ENCODE data around the gene CYBC1.

CYBC1 gene

GRCh38 chr17:82434216-82434565, 16.4 kb downstream of the CYBC1 start:
- Histone ChIP-seq H3K18ac (ENCODE audit: low read length) (no peak overlapping the region), H3K56ac (ENCODE audit: low read length) (no peak overlapping the region), H3K4ac (ENCODE audit: low read depth, low read length) (no peak overlapping the region), H3K4me3 (ENCODE audit: low read length) (no peak overlapping the region), H3K9ac (ENCODE audit: low read length) (no peak overlapping the region), H2BK120ac (ENCODE audit: low read depth, low read length) (no peak overlapping the region), H3K79me1 (ENCODE audit: low read length) (no peaks in the 10 kb centered on the region), H3K4me2 (ENCODE audit: low read length) (no peak overlapping the region), H3K79me2 (ENCODE audit: control insufficient read depth, insufficient read depth, low read length) (no peaks in the 10 kb centered on the region), H4K5ac (ENCODE audit: low read length) (no peak overlapping the region), H3K27me3 (ENCODE audit: insufficient read depth, low read length, poor library complexity) (no peaks in the 10 kb centered on the region), H3K27ac (ENCODE audit: low read depth, low read length) (no peak overlapping the region), H3K36me3 (ENCODE audit: control insufficient read depth, insufficient read depth, low read length) (no peaks in the 10 kb centered on the region), H4K8ac (ENCODE audit: low read depth, low read length) (no peak overlapping the region), H2BK15ac (replicated peaks; ENCODE audit: low read depth) (no peak overlapping the region), H3K4me1 (ENCODE audit: control insufficient read depth, low read depth, low read length) (no peaks in the 10 kb centered on the region), H3K23ac (ENCODE audit: low read length) (no peak overlapping the region), H2AK5ac (ENCODE audit: low read length) (no peak overlapping the region), H2BK5ac (ENCODE audit: low read length) (no peak overlapping the region)
- WGBS (ENCODE audit: extremely low coverage, insufficient coverage, low lambda C conversion rate): no CpG with 5 or more reads among the region's 3 CpGs
- DNase-seq: no peak

DNA sequence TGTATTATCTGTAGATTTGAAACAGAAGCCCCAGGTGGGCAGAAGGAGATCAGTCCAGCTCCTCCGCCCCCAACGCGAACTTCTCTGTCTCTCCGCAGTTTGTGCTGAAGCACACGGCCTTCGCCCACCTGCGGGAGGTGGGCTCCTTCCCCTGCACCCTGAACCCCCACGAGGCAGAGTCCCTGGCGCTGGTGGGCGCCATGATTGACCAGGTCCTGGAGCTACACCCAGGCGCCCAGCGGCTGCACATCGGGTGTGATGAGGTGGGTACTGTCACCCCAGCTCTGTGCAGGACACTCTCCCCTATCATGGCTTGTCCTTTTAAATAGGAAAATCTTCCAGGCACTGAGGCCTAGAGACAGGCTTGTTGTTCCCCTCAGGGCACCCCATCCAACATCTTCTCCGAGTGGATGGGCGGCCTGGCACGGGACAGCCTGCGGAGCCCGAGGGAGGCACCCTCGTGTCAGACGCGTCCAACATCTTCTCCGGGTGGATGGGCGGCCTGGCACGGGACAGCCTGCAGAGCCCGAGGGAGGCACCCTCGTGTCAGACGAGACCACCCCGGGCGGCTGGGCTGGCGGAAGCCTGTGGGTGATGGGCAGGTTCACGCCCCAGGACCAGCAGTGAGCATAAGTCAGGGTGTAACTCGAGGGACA, 16.9 kb downstream of the CYBC1 start:
- no peak overlapping the region for H2AK5ac ChIP-seq (ENCODE audit: low read length)
- H3K36me3 ChIP-seq (ENCODE audit: control insufficient read depth, insufficient read depth, low read length): no peaks in the 10 kb centered on the region
- no peaks in the 10 kb centered on the region for H3K4me1 ChIP-seq (ENCODE audit: control insufficient read depth, low read depth, low read length)
- H4K8ac ChIP-seq (ENCODE audit: low read depth, low read length): no peak overlapping the region
- no peak overlapping the region for H3K4me3 ChIP-seq (ENCODE audit: low read length)
- H3K27me3 ChIP-seq (ENCODE audit: insufficient read depth, low read length, poor library complexity): no peaks in the 10 kb centered on the region
- no peak overlapping the region for H3K27ac ChIP-seq (ENCODE audit: low read depth, low read length)
- no peak overlapping the region for H3K18ac ChIP-seq (ENCODE audit: low read length)
- no peak overlapping the region for H3K23ac ChIP-seq (ENCODE audit: low read length)
- H2BK5ac ChIP-seq (ENCODE audit: low read length): no peak overlapping the region
- no peak overlapping the region for H2BK120ac ChIP-seq (ENCODE audit: low read depth, low read length)
- no peak overlapping the region for H2BK15ac ChIP-seq (replicated peaks; ENCODE audit: low read depth)
- WGBS (ENCODE audit: extremely low coverage, insufficient coverage, low lambda C conversion rate): no CpG with 5 or more reads among the region's 32 CpGs
- H4K5ac ChIP-seq (ENCODE audit: low read length): no peak overlapping the region
- H3K4me2 ChIP-seq (ENCODE audit: low read length): no peak overlapping the region
- no peaks in the 10 kb centered on the region for H3K79me1 ChIP-seq (ENCODE audit: low read length)
- DNase-seq: no peak
- no peaks in the 10 kb centered on the region for H3K79me2 ChIP-seq (ENCODE audit: control insufficient read depth, insufficient read depth, low read length)
- no peak overlapping the region for H3K56ac ChIP-seq (ENCODE audit: low read length)
- no peak overlapping the region for H3K4ac ChIP-seq (ENCODE audit: low read depth, low read length)
- no peak overlapping the region for H3K9ac ChIP-seq (ENCODE audit: low read length)

DNA sequence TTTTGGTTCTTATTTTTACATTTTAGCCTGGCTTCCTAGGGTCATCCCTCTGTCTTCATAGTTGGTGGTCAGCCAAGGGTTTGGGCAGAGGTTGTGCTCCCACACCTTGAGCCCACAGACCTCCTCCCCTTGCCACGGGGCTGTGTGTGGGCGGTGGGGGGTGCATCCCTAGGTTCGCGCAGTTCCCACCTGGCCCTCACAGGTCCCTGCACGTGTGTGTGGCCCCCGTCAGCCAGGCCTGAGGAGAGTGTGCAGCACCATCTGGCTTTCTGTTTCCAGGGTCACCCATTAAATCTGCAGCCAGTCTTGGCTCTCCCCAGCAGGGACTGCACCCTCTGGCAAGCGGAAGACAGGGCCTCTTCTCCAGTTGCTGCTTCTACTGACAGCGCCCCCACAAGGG, 18.5 kb downstream of the CYBC1 start:
- H3K4me3 ChIP-seq (ENCODE audit: low read length): no peak overlapping the region
- H4K8ac ChIP-seq (ENCODE audit: low read depth, low read length): no peak overlapping the region
- no peak overlapping the region for H2BK15ac ChIP-seq (replicated peaks; ENCODE audit: low read depth)
- no peak overlapping the region for H3K4ac ChIP-seq (ENCODE audit: low read depth, low read length)
- H2BK120ac ChIP-seq (ENCODE audit: low read depth, low read length): no peak overlapping the region
- H3K27me3 ChIP-seq (ENCODE audit: insufficient read depth, low read length, poor library complexity): no peaks in the 10 kb centered on the region
- no peak overlapping the region for H3K27ac ChIP-seq (ENCODE audit: low read depth, low read length)
- no peak overlapping the region for H3K56ac ChIP-seq (ENCODE audit: low read length)
- DNase-seq: no peak
- H3K36me3 ChIP-seq (ENCODE audit: control insufficient read depth, insufficient read depth, low read length): no peaks in the 10 kb centered on the region
- no peak overlapping the region for H3K9ac ChIP-seq (ENCODE audit: low read length)
- WGBS (ENCODE audit: extremely low coverage, insufficient coverage, low lambda C conversion rate): no CpG with 5 or more reads among the region's 8 CpGs
- H2BK5ac ChIP-seq (ENCODE audit: low read length): no peak overlapping the region
- H3K4me1 ChIP-seq (ENCODE audit: control insufficient read depth, low read depth, low read length): no peaks in the 10 kb centered on the region
- no peak overlapping the region for H3K4me2 ChIP-seq (ENCODE audit: low read length)
- H4K5ac ChIP-seq (ENCODE audit: low read length): no peak overlapping the region
- no peak overlapping the region for H3K23ac ChIP-seq (ENCODE audit: low read length)
- H3K18ac ChIP-seq (ENCODE audit: low read length): no peak overlapping the region
- H3K79me2 ChIP-seq (ENCODE audit: control insufficient read depth, insufficient read depth, low read length): no peaks in the 10 kb centered on the region
- H3K79me1 ChIP-seq (ENCODE audit: low read length): no peaks in the 10 kb centered on the region
- no peak overlapping the region for H2AK5ac ChIP-seq (ENCODE audit: low read length)

- Histone ChIP-seq H3K9ac (ENCODE audit: low read length) (no peak overlapping the region), H2AK5ac (ENCODE audit: low read length) (no peak overlapping the region), H3K27me3 (ENCODE audit: insufficient read depth, low read length, poor library complexity) (no peaks in the 10 kb centered on the region), H3K4me2 (ENCODE audit: low read length) (no peak overlapping the region), H3K4ac (ENCODE audit: low read depth, low read length) (no peak overlapping the region), H3K23ac (ENCODE audit: low read length) (no peak overlapping the region), H2BK5ac (ENCODE audit: low read length) (no peak overlapping the region), H3K56ac (ENCODE audit: low read length) (no peak overlapping the region), H3K18ac (ENCODE audit: low read length) (no peak overlapping the region), H4K8ac (ENCODE audit: low read depth, low read length) (no peak overlapping the region), H2BK15ac (replicated peaks; ENCODE audit: low read depth) (no peak overlapping the region), H2BK120ac (ENCODE audit: low read depth, low read length) (no peak overlapping the region), H3K4me3 (ENCODE audit: low read length) (no peak overlapping the region), H3K79me2 (ENCODE audit: control insufficient read depth, insufficient read depth, low read length) (no peaks in the 10 kb centered on the region), H3K36me3 (ENCODE audit: control insufficient read depth, insufficient read depth, low read length) (no peaks in the 10 kb centered on the region), H3K4me1 (ENCODE audit: control insufficient read depth, low read depth, low read length) (no peaks in the 10 kb centered on the region), H3K27ac (ENCODE audit: low read depth, low read length) (no peak overlapping the region), H4K5ac (ENCODE audit: low read length) (no peak overlapping the region), H3K79me1 (ENCODE audit: low read length) (no peaks in the 10 kb centered on the region)
- no peak for DNase-seq
- WGBS (ENCODE audit: extremely low coverage, insufficient coverage, low lambda C conversion rate): no CpG with 5 or more reads among the region's 7 CpGs
Observed at GRCh38 chr17:82429824-82430223, 20.7 kb downstream of the CYBC1 start.

- DNase-seq: no peak
- WGBS (ENCODE audit: extremely low coverage, insufficient coverage, low lambda C conversion rate): no CpG with 5 or more reads among the region's 3 CpGs
- H3K23ac ChIP-seq (ENCODE audit: low read length): no peak overlapping the region
Observed at GRCh38 chr17:82428546-82428945, 22.0 kb downstream of the CYBC1 start.

DNA sequence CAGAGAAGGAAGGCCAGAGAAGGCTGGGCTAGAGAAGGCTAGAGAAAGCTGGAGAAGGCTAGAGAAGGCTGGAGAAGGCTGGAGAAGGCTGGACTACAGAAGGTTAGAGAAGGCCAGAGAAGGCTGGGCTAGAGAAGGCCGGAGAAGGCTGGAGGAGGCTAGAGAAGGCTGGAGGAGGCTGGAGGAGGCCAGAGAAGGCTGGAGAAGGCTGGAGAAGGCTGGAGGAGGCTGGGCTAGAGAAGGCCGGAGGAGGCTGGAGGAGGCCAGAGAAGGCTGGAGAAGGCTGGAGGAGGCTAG, 25.7 kb downstream of the CYBC1 start:
- Histone ChIP-seq H3K23ac (ENCODE audit: low read length) (no peak overlapping the region), H3K79me2 (ENCODE audit: control insufficient read depth, insufficient read depth, low read length) (no peaks in the 10 kb centered on the region), H4K5ac (ENCODE audit: low read length) (no peak overlapping the region), H3K79me1 (ENCODE audit: low read length) (no peaks in the 10 kb centered on the region), H2AK5ac (ENCODE audit: low read length) (no peak overlapping the region), H3K27ac (ENCODE audit: low read depth, low read length) (no peak overlapping the region), H3K9ac (ENCODE audit: low read length) (no peak overlapping the region), H3K18ac (ENCODE audit: low read length) (no peak overlapping the region), H3K4me3 (ENCODE audit: low read length) (no peak overlapping the region), H4K8ac (ENCODE audit: low read depth, low read length) (no peak overlapping the region), H2BK120ac (ENCODE audit: low read depth, low read length) (no peak overlapping the region), H3K56ac (ENCODE audit: low read length) (no peak overlapping the region), H3K27me3 (ENCODE audit: insufficient read depth, low read length, poor library complexity) (no peaks in the 10 kb centered on the region), H3K36me3 (ENCODE audit: control insufficient read depth, insufficient read depth, low read length) (no peaks in the 10 kb centered on the region), H3K4ac (ENCODE audit: low read depth, low read length) (no peak overlapping the region), H2BK15ac (replicated peaks; ENCODE audit: low read depth) (no peak overlapping the region), H3K4me2 (ENCODE audit: low read length) (no peak overlapping the region), H2BK5ac (ENCODE audit: low read length) (no peak overlapping the region), H3K4me1 (ENCODE audit: control insufficient read depth, low read depth, low read length) (no peaks in the 10 kb centered on the region)
- no CpG with 5 or more reads among the region's 2 CpGs for WGBS (ENCODE audit: extremely low coverage, insufficient coverage, low lambda C conversion rate)
- no peak for DNase-seq

More at GRCh38 chr17:82428546-82428945, 22.0 kb downstream of the CYBC1 start:
- Histone ChIP-seq H3K18ac (ENCODE audit: low read length) (no peak overlapping the region), H3K79me1 (ENCODE audit: low read length) (no peaks in the 10 kb centered on the region), H2BK5ac (ENCODE audit: low read length) (no peak overlapping the region), H3K9ac (ENCODE audit: low read length) (no peak overlapping the region), H3K27ac (ENCODE audit: low read depth, low read length) (no peak overlapping the region), H3K4me2 (ENCODE audit: low read length) (no peak overlapping the region), H2BK120ac (ENCODE audit: low read depth, low read length) (no peak overlapping the region), H3K56ac (ENCODE audit: low read length) (no peak overlapping the region), H3K4me1 (ENCODE audit: control insufficient read depth, low read depth, low read length) (no peaks in the 10 kb centered on the region), H4K8ac (ENCODE audit: low read depth, low read length) (no peak overlapping the region), H3K27me3 (ENCODE audit: insufficient read depth, low read length, poor library complexity) (no peaks in the 10 kb centered on the region), H3K4ac (ENCODE audit: low read depth, low read length) (no peak overlapping the region), H3K4me3 (ENCODE audit: low read length) (no peak overlapping the region), H3K79me2 (ENCODE audit: control insufficient read depth, insufficient read depth, low read length) (no peaks in the 10 kb centered on the region), H4K5ac (ENCODE audit: low read length) (no peak overlapping the region), H2BK15ac (replicated peaks; ENCODE audit: low read depth) (no peak overlapping the region), H2AK5ac (ENCODE audit: low read length) (no peak overlapping the region), H3K36me3 (ENCODE audit: control insufficient read depth, insufficient read depth, low read length) (no peaks in the 10 kb centered on the region)
